Endothelial cell of umbilical vein (primary cell): ENCODE data around the gene BRSK2. TPM values are rescaled to one million over a fixed set of nuclear protein-coding genes. Genes with fewer than 3 reads are reported as not detected.

Source experiments
- BruUV-seq: library from RNA; stranded (reverse); fragments of 400-500 nt; replicated peaks from 2 replicates; lab custom pipeline; 2021; lab: Mats Ljungman, UMichigan
- CTCF ChIA-PET: fragments of 300-600, 350-600 bp; sonication (Branson Sonifier 250); formaldehyde crosslinking; loops from one replicate; lab custom pipeline; 2021; ENCODE audit warnings: antibody characterized with exemption, inconsistent platforms; lab: Charles Lee
- POLR2A ChIA-PET: fragments of 300-600, 350-600 bp; sonication (Branson Sonifier 250); formaldehyde crosslinking; loops from one replicate; lab custom pipeline; 2021; ENCODE audit warnings: antibody characterized with exemption, inconsistent platforms; lab: Charles Lee
- DNase-seq: peaks from one replicate; pipeline ENCODE4 v3.0.0-alpha.2; 2011; ENCODE audit warnings: low read depth, low spot score
- FAIRE-seq: peaks from 2 replicates; lab custom pipeline; 2011; peaks lifted over from hg19 to GRCh38; lab: Jason Lieb, UNC
- H2AFZ ChIP-seq: 2 replicates; pipeline ENCODE4 v1.6.0; 2012; ENCODE audit warnings: low read depth, low read length, control low read depth, inconsistent platforms
- H3K27ac ChIP-seq: 2 replicates; pipeline ENCODE4 v1.5.1; 2011; ENCODE audit warnings: low read depth, mild to moderate bottlenecking, control low read depth, low read length, moderate library complexity; ENCODE audit not compliant: insufficient read depth
- H3K27me3 ChIP-seq, 2 experiments: 2 replicates each; pipeline versions ENCODE4 v1.6.0 to v1.6.1; 2011; ENCODE audit warnings: low read length in 2 of 2, mixed read lengths in 1 of 2; ENCODE audit not compliant: control insufficient read depth in 2 of 2, insufficient read depth in 2 of 2
- H3K36me3 ChIP-seq, 2 experiments: 2 replicates in 1 of 2; 3 replicates in 1 of 2; pipeline ENCODE4 v1.5.1; 2011; ENCODE audit warnings: low read length in 2 of 2, mild to moderate bottlenecking in 1 of 2, moderate library complexity in 1 of 2; ENCODE audit not compliant: control insufficient read depth in 2 of 2, insufficient read depth in 2 of 2; ENCODE audit errors: extremely low read depth in 1 of 2
- H3K4me1 ChIP-seq: 3 replicates; pipeline ENCODE4 v1.5.1; 2011; ENCODE audit warnings: mild to moderate bottlenecking, low read length; ENCODE audit not compliant: control insufficient read depth, insufficient read depth; ENCODE audit errors: extremely low read depth
- H3K4me2 ChIP-seq: 2 replicates; pipeline ENCODE4 v1.6.1; 2011; ENCODE audit warnings: low read length, control low read depth, mixed read lengths; ENCODE audit not compliant: insufficient read depth
- H3K4me3 ChIP-seq, 3 experiments: fragments of 200-600 bp in 1 of 3; sonication (generic), shearing (Covaris generic) in 1 of 3; replicated peaks in 1 of 3; 2 replicates each; pipeline ENCODE4 v1.5.1; 2011 to 2016; ENCODE audit warnings: control low read depth in 3 of 3, low read length in 3 of 3, mild to moderate bottlenecking in 2 of 3, inconsistent platforms in 1 of 3, low read depth in 1 of 3, moderate library complexity in 1 of 3; ENCODE audit not compliant: insufficient read depth in 1 of 3
- H3K79me2 ChIP-seq: 2 replicates; pipeline ENCODE4 v1.6.0; 2012; ENCODE audit warnings: low read length, inconsistent platforms; ENCODE audit not compliant: control insufficient read depth, insufficient read depth
- H3K9ac ChIP-seq: replicated peaks from 2 replicates; pipeline ENCODE3; 2011; ENCODE audit warnings: low read length, control low read depth; ENCODE audit not compliant: insufficient read depth; ENCODE audit errors: extremely low read depth
- H3K9me1 ChIP-seq: replicated peaks from 3 replicates; pipeline ENCODE4 v1.6.0; 2011; ENCODE audit warnings: mild to moderate bottlenecking, low read length; ENCODE audit not compliant: control insufficient read depth, insufficient read depth; ENCODE audit errors: extremely low read depth
- H3K9me3 ChIP-seq: replicated peaks from 2 replicates; pipeline ENCODE4 v1.5.1; 2012; ENCODE audit warnings: low read length, inconsistent platforms; ENCODE audit not compliant: control insufficient read depth, insufficient read depth
- H4K20me1 ChIP-seq: replicated peaks from 2 replicates; pipeline ENCODE3; 2011; ENCODE audit warnings: mild to moderate bottlenecking, low read length; ENCODE audit not compliant: control insufficient read depth, insufficient read depth; ENCODE audit errors: extremely low read depth
- CTCF ChIP-seq, 2 donors: IDR thresholded peaks; 1 replicate in 1 of 2; 2 replicates in 1 of 2; pipeline ENCODE4 v1.5.1; 2011; ENCODE audit warnings: low read length in 2 of 2, mild to moderate bottlenecking in 2 of 2, moderate library complexity in 2 of 2, control low read depth in 1 of 2, inconsistent platforms in 1 of 2, low read depth in 1 of 2; ENCODE audit not compliant: insufficient read depth in 1 of 2; ENCODE audit errors: extremely low read depth in 1 of 2
- EZH2 ChIP-seq: IDR thresholded peaks from 2 replicates; pipeline ENCODE4 v1.6.1; 2012; ENCODE audit warnings: borderline replicate concordance, low read depth, mild to moderate bottlenecking, moderate library complexity, low read length, inconsistent platforms; ENCODE audit not compliant: severe bottlenecking
- FOS ChIP-seq: IDR thresholded peaks from 2 replicates; pipeline ENCODE4 v1.6.1; 2011; ENCODE audit warnings: mild to moderate bottlenecking, low read length, moderate library complexity, borderline replicate concordance; ENCODE audit not compliant: insufficient read depth
- GATA2 ChIP-seq: IDR thresholded peaks from 2 replicates; pipeline ENCODE4 v1.7.0; 2011; ENCODE audit warnings: low read depth, mild to moderate bottlenecking, moderate library complexity, mixed read lengths, low read length; ENCODE audit not compliant: insufficient read length, insufficient read depth
- JUN ChIP-seq: IDR thresholded peaks from 2 replicates; pipeline ENCODE4 v1.6.1; 2011; ENCODE audit warnings: borderline replicate concordance, low read depth; ENCODE audit not compliant: insufficient read length, insufficient read depth
- MYC ChIP-seq: IDR thresholded peaks from one replicate; pipeline ENCODE4 v1.6.1; 2011; ENCODE audit warnings: mild to moderate bottlenecking, low read depth, low read length
- POLR2A ChIP-seq: IDR thresholded peaks from 2 replicates; pipeline ENCODE4 v1.6.1; 2012; ENCODE audit warnings: low read depth, mild to moderate bottlenecking, control low read depth, low read length
- POLR2AphosphoS5 ChIP-seq: IDR thresholded peaks from 2 replicates; pipeline ENCODE4 v1.6.1; 2012; ENCODE audit warnings: low read depth, mild to moderate bottlenecking, control low read depth, low read length, moderate library complexity; ENCODE audit not compliant: insufficient read depth
- dilution Hi-C: fragments of 300-500 bp; cut with MboI; formaldehyde crosslinking; loops from one replicate; pipeline ENCODE4 v1.15.0; 2019; ENCODE audit warnings: low sequenced_read_pairs; ENCODE audit not compliant: extremely low pct_ligation_motif_present
- intact Hi-C: fragments of 100-400 bp; cut with micrococcal nuclease; formaldehyde crosslinking; loops from one replicate; pipeline ENCODE4 v1.10.0; 2022
- polyA plus RNA-seq, 4 experiments: library from polyadenylated mRNA; depleted of rRNA in 3 of 4; stranded (reverse) in 3 of 4; unstranded in 1 of 4; fragments of >200 nt; gene quantifications; 2 replicates each; pipeline versions ENCODE4 v1.2.1 to v1.2.3, GENCODE V29; 2011 to 2012; ENCODE audit warnings: missing spikeins in 1 of 4
- total RNA-seq: library from RNA; stranded (reverse); gene quantifications from 2 replicates; pipeline ENCODE4 v1.2.3, GENCODE V29; 2021
- TF ChIP-seq, protein P1 (sequence below): IDR thresholded peaks from 2 replicates; pipeline ENCODE4 v1.6.1; 2011; ENCODE audit not compliant: insufficient read depth, insufficient read length

BRSK2 gene
- total and polyA plus RNA-seq, 2 donors (not counting 3 experiments of a cell fraction or from before 2014, with no cell fraction given), result 0.08 to 0.20 TPM

GRCh38 chr11:1404461-1405185 is 14.9 kb downstream of the BRSK2 start:
- Histone ChIP-seq H3K9ac (no peak overlapping the region), H3K36me3 (no peaks in the 10 kb centered on the region), H4K20me1 (no peaks in the 10 kb centered on the region), H2AFZ (no peak overlapping the region), H3K27me3 (no peaks in the 10 kb centered on the region), H3K4me1 (no peaks in the 10 kb centered on the region), H3K79me2 (no peaks in the 10 kb centered on the region), H3K4me3 (no peak overlapping the region), H3K9me3 (no peaks in the 10 kb centered on the region), H3K4me2 (no peak overlapping the region), H3K27ac (no peak overlapping the region), H3K9me1 (no peaks in the 10 kb centered on the region)
- ChIA-PET POLR2A (no interaction called here), CTCF (no interaction called here)
- no peak for TF ChIP-seq FOS
- TF ChIP-seq, protein P1, sequence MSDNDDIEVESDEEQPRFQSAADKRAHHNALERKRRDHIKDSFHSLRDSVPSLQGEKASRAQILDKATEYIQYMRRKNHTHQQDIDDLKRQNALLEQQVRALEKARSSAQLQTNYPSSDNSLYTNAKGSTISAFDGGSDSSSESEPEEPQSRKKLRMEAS, result no peak
- TF ChIP-seq JUN, result no peak
- no peak for TF ChIP-seq GATA2
- TF ChIP-seq EZH2, result no peak
- no peak for TF ChIP-seq POLR2A
- TF ChIP-seq POLR2AphosphoS5, result no peak
- no peak for TF ChIP-seq CTCF (IDR thresholded peaks at IDR 0.05; ENCODE audit: extremely low read depth in 1 of 2, insufficient read depth in 1 of 2, low read depth in 1 of 2, low read length in 2 of 2)
- TF ChIP-seq MYC, result no peak
- DNase-seq (no peak), FAIRE-seq (no peak)
- intact Hi-C loops, result no loop called here
- dilution Hi-C loops, result no loop called here
- BruUV-seq, result no TSS peak
